SKM-1 (cell line): ENCODE results near the gene DBT.
A peak's percentile ranks its signal among the peaks of the same experiment; 100 is the strongest.
"Not testable (repeated sequence)": the region's sequence is repeated elsewhere in the genome, so short reads cannot be mapped to it uniquely, and the experiment has no call there.

ENCODE experiments used
- DNase-seq: peaks from one replicate; lab custom pipeline; 2025; ENCODE audit not compliant: unreplicated experiment; lab: John Stamatoyannopoulos, UW

Gene DBT

GRCh38 chr1:100200060-100200459 lies 49.6 kb downstream of the DBT start:
- not testable (repeated sequence) for DNase-seq

GRCh38 chr1:100198596-100198995 lies 51.0 kb downstream of the DBT start:
- DNase-seq: no peak

GRCh38 chr1:100188617-100189016 lies 61.0 kb downstream of the DBT start:
- no peak for DNase-seq

- peak; percentile 29 for DNase-seq
Measured at GRCh38 chr1:100187912-100188311, 61.7 kb downstream of the DBT start.

GRCh38 chr1:100184536-100184935 lies 65.1 kb downstream of the DBT start:
- DNase-seq: peak; percentile 56

- no peak for DNase-seq
Measured at GRCh38 chr1:100183370-100183769, 66.3 kb downstream of the DBT start.

- DNase-seq: no peak
Measured at GRCh38 chr1:100178091-100178490, 71.5 kb downstream of the DBT start, which contains the start of gene LRRC39. Gene LRRC39 (minus strand): TSS chr1:100178256. CDS start chr1:100168516, 9,740 bp downstream.

GRCh38 chr1:100177295-100178041 lies 72.2 kb downstream of the DBT start:
- no peak for DNase-seq

GRCh38 chr1:100168051-100168450 lies 81.6 kb downstream of the DBT start:
- no peak for DNase-seq

- no peak for DNase-seq
Measured at GRCh38 chr1:100164702-100165101, 84.9 kb downstream of the DBT start.

- no peak for DNase-seq
Measured at GRCh38 chr1:100164216-100164615, 85.4 kb downstream of the DBT start.

- DNase-seq: no peak
Measured at GRCh38 chr1:100162881-100163280, 86.8 kb downstream of the DBT start.

- peak; percentile 6 for DNase-seq
Measured at GRCh38 chr1:100152271-100152670, 97.4 kb downstream of the DBT start.

GRCh38 chr1:100151679-100152078 lies 98.0 kb downstream of the DBT start:
- DNase-seq: no peak

GRCh38 chr1:100147875-100148274 lies 101.8 kb downstream of the DBT start:
- DNase-seq: no peak

- no peak for DNase-seq
Measured at GRCh38 chr1:100146958-100147357, 102.7 kb downstream of the DBT start.

- no peak for DNase-seq
Measured at GRCh38 chr1:100145116-100145515, 104.5 kb downstream of the DBT start.

- DNase-seq: no peak
Measured at GRCh38 chr1:100142343-100142742, 107.3 kb downstream of the DBT start.

GRCh38 chr1:100141192-100141591 lies 108.4 kb downstream of the DBT start:
- DNase-seq: no peak

- no peak for DNase-seq
Measured at GRCh38 chr1:100137602-100138001, 112.0 kb downstream of the DBT start.
